Measurements from ENCODE around the gene PKD1L1.
"Not testable (repeated sequence)": the region's sequence is repeated elsewhere in the genome, so short reads cannot be mapped to it uniquely, and the experiment has no call there.

Gene PKD1L1

GRCh38 chr7:47945261-47946015, 2.8 kb downstream of the PKD1L1 start:
- Mint-ChIP-seq H3K27me3 (no peaks in the 10 kb centered on the region), H3K9me3 (no peaks in the 10 kb centered on the region), H3K27ac (no peak overlapping the region), H3K4me3 (no peak overlapping the region), H3K4me1 (no peaks in the 10 kb centered on the region), H3K36me3 (no peaks in the 10 kb centered on the region)

- Mint-ChIP-seq H3K9me3 (no peaks in the 10 kb centered on the region), H3K4me3 (no peak overlapping the region), H3K36me3 (no peaks in the 10 kb centered on the region), H3K27me3 (no peaks in the 10 kb centered on the region), H3K4me1 (no peaks in the 10 kb centered on the region), H3K27ac (no peak overlapping the region)
Measured at GRCh38 chr7:47944536-47945260, 3.6 kb downstream of the PKD1L1 start.

GRCh38 chr7:47943676-47944474, 4.4 kb downstream of the PKD1L1 start:
- Mint-ChIP-seq H3K4me1 (no peaks in the 10 kb centered on the region), H3K27me3 (no peaks in the 10 kb centered on the region), H3K27ac (no peak overlapping the region), H3K9me3 (no peaks in the 10 kb centered on the region), H3K36me3 (no peaks in the 10 kb centered on the region), H3K4me3 (no peak overlapping the region)

GRCh38 chr7:47942651-47943050, 5.6 kb downstream of the PKD1L1 start:
- not testable (repeated sequence) for H3K4me3 Mint-ChIP-seq, H3K27ac Mint-ChIP-seq, H3K36me3 Mint-ChIP-seq, H3K4me1 Mint-ChIP-seq, H3K9me3 Mint-ChIP-seq, H3K27me3 Mint-ChIP-seq

GRCh38 chr7:47942132-47942531, 6.1 kb downstream of the PKD1L1 start:
- Mint-ChIP-seq H3K27ac (no peak overlapping the region), H3K9me3 (no peaks in the 10 kb centered on the region), H3K36me3 (no peaks in the 10 kb centered on the region), H3K4me3 (no peak overlapping the region), H3K27me3 (no peaks in the 10 kb centered on the region), H3K4me1 (no peaks in the 10 kb centered on the region)

- Mint-ChIP-seq H3K36me3 (no peaks in the 10 kb centered on the region), H3K4me1 (no peaks in the 10 kb centered on the region), H3K27ac (no peak overlapping the region), H3K4me3 (no peak overlapping the region), H3K9me3 (no peaks in the 10 kb centered on the region), H3K27me3 (no peaks in the 10 kb centered on the region)
Measured at GRCh38 chr7:47941136-47941844, 7.0 kb downstream of the PKD1L1 start.

GRCh38 chr7:47940088-47941013, 7.9 kb downstream of the PKD1L1 start:
- H3K4me3 Mint-ChIP-seq: no peak overlapping the region
- H3K36me3 Mint-ChIP-seq: no peaks in the 10 kb centered on the region
- H3K4me1 Mint-ChIP-seq: no peaks in the 10 kb centered on the region
- no peaks in the 10 kb centered on the region for H3K27me3 Mint-ChIP-seq
- H3K9me3 Mint-ChIP-seq: no peaks in the 10 kb centered on the region
- no peak overlapping the region for H3K27ac Mint-ChIP-seq

GRCh38 chr7:47939425-47940036, 8.7 kb downstream of the PKD1L1 start:
- no peak overlapping the region for H3K27ac Mint-ChIP-seq
- H3K9me3 Mint-ChIP-seq: no peaks in the 10 kb centered on the region
- H3K4me1 Mint-ChIP-seq: no peaks in the 10 kb centered on the region
- H3K36me3 Mint-ChIP-seq: no peaks in the 10 kb centered on the region
- no peak overlapping the region for H3K4me3 Mint-ChIP-seq
- H3K27me3 Mint-ChIP-seq: no peaks in the 10 kb centered on the region

GRCh38 chr7:47938574-47939165, 9.6 kb downstream of the PKD1L1 start:
- Mint-ChIP-seq H3K36me3 (no peaks in the 10 kb centered on the region), H3K4me3 (no peak overlapping the region), H3K9me3 (no peaks in the 10 kb centered on the region), H3K27me3 (no peaks in the 10 kb centered on the region), H3K27ac (no peak overlapping the region), H3K4me1 (no peaks in the 10 kb centered on the region)

- H3K4me1 Mint-ChIP-seq: no peaks in the 10 kb centered on the region
- H3K27me3 Mint-ChIP-seq: no peaks in the 10 kb centered on the region
- H3K4me3 Mint-ChIP-seq: no peak overlapping the region
- no peak overlapping the region for H3K27ac Mint-ChIP-seq
- H3K9me3 Mint-ChIP-seq: no peaks in the 10 kb centered on the region
- H3K36me3 Mint-ChIP-seq: no peaks in the 10 kb centered on the region
Measured at GRCh38 chr7:47937711-47938573, 10.3 kb downstream of the PKD1L1 start.

- H3K36me3 Mint-ChIP-seq: no peaks in the 10 kb centered on the region
- H3K4me3 Mint-ChIP-seq: no peak overlapping the region
- H3K4me1 Mint-ChIP-seq: no peaks in the 10 kb centered on the region
- H3K27me3 Mint-ChIP-seq: no peaks in the 10 kb centered on the region
- no peaks in the 10 kb centered on the region for H3K9me3 Mint-ChIP-seq
- no peak overlapping the region for H3K27ac Mint-ChIP-seq
Measured at GRCh38 chr7:47937065-47937687, 11.1 kb downstream of the PKD1L1 start.

- no peak overlapping the region for H3K4me3 Mint-ChIP-seq
- H3K4me1 Mint-ChIP-seq: no peaks in the 10 kb centered on the region
- H3K36me3 Mint-ChIP-seq: no peaks in the 10 kb centered on the region
- no peaks in the 10 kb centered on the region for H3K27me3 Mint-ChIP-seq
- H3K9me3 Mint-ChIP-seq: no peaks in the 10 kb centered on the region
- no peak overlapping the region for H3K27ac Mint-ChIP-seq
Measured at GRCh38 chr7:47936323-47936722, 11.9 kb downstream of the PKD1L1 start.

GRCh38 chr7:47935336-47935735, 12.9 kb downstream of the PKD1L1 start:
- Mint-ChIP-seq H3K4me1 (no peaks in the 10 kb centered on the region), H3K9me3 (no peaks in the 10 kb centered on the region), H3K27ac (no peak overlapping the region), H3K36me3 (peaks cover 1% of the 10 kb centered on the region), H3K4me3 (no peak overlapping the region), H3K27me3 (no peaks in the 10 kb centered on the region)
